Measurements from ENCODE around the gene KCNJ3. TPM values are rescaled to one million over a fixed set of nuclear protein-coding genes. Genes with fewer than 3 reads are reported as not detected.

Gene KCNJ3
- total RNA-seq, 1 experiment from 2014 or later = 0.11 TPM

DNA sequence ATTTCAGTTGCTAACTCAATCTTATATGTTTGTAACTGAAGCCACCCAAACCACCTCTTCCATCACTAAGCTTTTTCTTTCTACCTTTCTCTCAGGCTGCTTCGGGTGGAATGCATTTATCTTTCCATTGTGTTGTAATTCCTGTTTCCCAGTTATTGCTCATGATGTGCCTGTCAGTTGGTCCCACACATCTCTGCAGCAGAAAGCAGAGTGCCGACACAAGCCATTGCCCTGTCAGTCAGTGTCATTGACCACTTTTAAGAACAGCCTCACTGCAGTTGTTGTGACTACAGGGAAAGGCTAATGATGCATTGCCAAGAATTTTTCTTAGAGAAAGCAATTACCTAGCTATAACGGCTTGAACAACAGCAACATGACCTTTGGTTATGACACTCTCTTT is 24.8 kb upstream of the KCNJ3 start:
- H3K4me2 ChIP-seq (ENCODE audit: insufficient read depth, insufficient read length, low read length) = no peak overlapping the region
- H3K79me1 ChIP-seq (ENCODE audit: insufficient read depth, low read depth, low read length, poor library complexity, severe bottlenecking) = no peaks in the 10 kb centered on the region
- no peak overlapping the region for H3K9ac ChIP-seq (ENCODE audit: extremely low read depth, insufficient read length, low read length)
- H2BK120ac ChIP-seq (ENCODE audit: low read depth, low read length, poor library complexity, severe bottlenecking) = no peak overlapping the region
- WGBS (ENCODE audit: extremely low coverage, insufficient read length, low lambda C conversion rate) = no CpG with 5 or more reads among the region's 3 CpGs
- H3K4me1 ChIP-seq (ENCODE audit: insufficient read depth, low read length) = no peaks in the 10 kb centered on the region
- no peak overlapping the region for H2BK15ac ChIP-seq (ENCODE audit: low read depth, low read length)
- TF ChIP-seq, protein P1, sequence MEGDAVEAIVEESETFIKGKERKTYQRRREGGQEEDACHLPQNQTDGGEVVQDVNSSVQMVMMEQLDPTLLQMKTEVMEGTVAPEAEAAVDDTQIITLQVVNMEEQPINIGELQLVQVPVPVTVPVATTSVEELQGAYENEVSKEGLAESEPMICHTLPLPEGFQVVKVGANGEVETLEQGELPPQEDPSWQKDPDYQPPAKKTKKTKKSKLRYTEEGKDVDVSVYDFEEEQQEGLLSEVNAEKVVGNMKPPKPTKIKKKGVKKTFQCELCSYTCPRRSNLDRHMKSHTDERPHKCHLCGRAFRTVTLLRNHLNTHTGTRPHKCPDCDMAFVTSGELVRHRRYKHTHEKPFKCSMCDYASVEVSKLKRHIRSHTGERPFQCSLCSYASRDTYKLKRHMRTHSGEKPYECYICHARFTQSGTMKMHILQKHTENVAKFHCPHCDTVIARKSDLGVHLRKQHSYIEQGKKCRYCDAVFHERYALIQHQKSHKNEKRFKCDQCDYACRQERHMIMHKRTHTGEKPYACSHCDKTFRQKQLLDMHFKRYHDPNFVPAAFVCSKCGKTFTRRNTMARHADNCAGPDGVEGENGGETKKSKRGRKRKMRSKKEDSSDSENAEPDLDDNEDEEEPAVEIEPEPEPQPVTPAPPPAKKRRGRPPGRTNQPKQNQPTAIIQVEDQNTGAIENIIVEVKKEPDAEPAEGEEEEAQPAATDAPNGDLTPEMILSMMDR (conservative IDR thresholded peaks at IDR 0.05) = no peak
- no peak overlapping the region for H3K14ac ChIP-seq (ENCODE audit: insufficient read depth, low read length)
- no peak overlapping the region for H3K27ac ChIP-seq (ENCODE audit: insufficient read length, low read depth, low read length)
- no peaks in the 10 kb centered on the region for H3K9me3 Mint-ChIP-seq
- H4K5ac ChIP-seq (ENCODE audit: insufficient read length, low read depth, low read length) = no peak overlapping the region
- DNase-seq = no peak
- H3K9me3 ChIP-seq (ENCODE audit: control insufficient read depth, low read depth, low read length) = no peaks in the 10 kb centered on the region
- no peak overlapping the region for H2BK5ac ChIP-seq (ENCODE audit: insufficient read length, low read length)
- H3K27me3 Mint-ChIP-seq (ENCODE audit: low read depth) = no peaks in the 10 kb centered on the region
- no peaks in the 10 kb centered on the region for H3K36me3 Mint-ChIP-seq (ENCODE audit: insufficient read depth in 1 of 3, low read depth in 3 of 3)
- no peak overlapping the region for H4K8ac ChIP-seq (replicated peaks; ENCODE audit: insufficient read length, low read depth, low read length)
- no peaks in the 10 kb centered on the region for H3K4me1 Mint-ChIP-seq
- no peak overlapping the region for H2BK12ac ChIP-seq (ENCODE audit: insufficient read length, low read depth, low read length)
- no peaks in the 10 kb centered on the region for H3K27me3 ChIP-seq (ENCODE audit: insufficient read depth, low read length)
- no peak overlapping the region for H3K56ac ChIP-seq (ENCODE audit: insufficient read length, low read depth, low read length)
- no peak overlapping the region for H3T11ph ChIP-seq (ENCODE audit: low read length)
- no peak overlapping the region for H2AK5ac ChIP-seq (ENCODE audit: insufficient read length, low read length)
- no peaks in the 10 kb centered on the region for H3K23me2 ChIP-seq (ENCODE audit: insufficient read length, low read depth, low read length, poor library complexity, severe bottlenecking)
- H3K4me3 Mint-ChIP-seq = no peak overlapping the region
- H3K79me2 ChIP-seq (ENCODE audit: insufficient read depth, low read length) = no peaks in the 10 kb centered on the region
- H3K18ac ChIP-seq (ENCODE audit: insufficient read length, low read depth, low read length) = no peak overlapping the region
- H3K23ac ChIP-seq (ENCODE audit: insufficient read length, low read depth, low read length) = no peak overlapping the region
- no peaks in the 10 kb centered on the region for H4K20me1 ChIP-seq (ENCODE audit: control insufficient read depth, insufficient read depth, insufficient read length)
- H2AFZ ChIP-seq (ENCODE audit: low read length) = no peak overlapping the region
- no peak overlapping the region for H2BK20ac ChIP-seq (ENCODE audit: low read depth, low read length, poor library complexity, severe bottlenecking)
- H4K91ac ChIP-seq (ENCODE audit: insufficient read length, low read depth, low read length) = no peak overlapping the region
- no peak overlapping the region for H3K27ac Mint-ChIP-seq
- H3K4ac ChIP-seq (ENCODE audit: low read depth, low read length) = no peak overlapping the region
